Osteocyte (in vitro differentiated cells): ENCODE measurements around the gene GSG1L. TPM values are rescaled to one million over a fixed set of nuclear protein-coding genes. Genes with fewer than 3 reads are reported as not detected.

Experiments
- DNase-seq: peaks from one replicate; pipeline ENCODE4 v3.0.0; 2021; ENCODE audit warnings: mixed read lengths; ENCODE audit not compliant: unreplicated experiment; ENCODE audit errors: extremely low spot score
- H3K27ac Mint-ChIP-seq: one replicate; pipeline ENCODE4 v1.8.0; 2021; ENCODE audit warnings: mild to moderate bottlenecking, mixed read lengths; ENCODE audit not compliant: unreplicated experiment
- H3K27me3 Mint-ChIP-seq: one replicate; pipeline ENCODE4 v1.8.0; 2021; ENCODE audit warnings: mixed read lengths; ENCODE audit not compliant: unreplicated experiment
- H3K36me3 Mint-ChIP-seq: one replicate; pipeline ENCODE4 v1.8.0; 2021; ENCODE audit warnings: mixed read lengths; ENCODE audit not compliant: unreplicated experiment
- H3K4me1 Mint-ChIP-seq: one replicate; pipeline ENCODE4 v1.8.0; 2021; ENCODE audit warnings: mixed read lengths; ENCODE audit not compliant: unreplicated experiment
- H3K4me3 Mint-ChIP-seq: one replicate; pipeline ENCODE4 v1.8.0; 2021; ENCODE audit warnings: mild to moderate bottlenecking, moderate library complexity, mixed read lengths; ENCODE audit not compliant: unreplicated experiment
- H3K9me3 Mint-ChIP-seq: one replicate; pipeline ENCODE4 v1.8.0; 2021; ENCODE audit warnings: mixed read lengths; ENCODE audit not compliant: unreplicated experiment
- CTCF ChIP-seq: fragments of 200-600 bp; sonication (generic); IDR thresholded peaks from 2 replicates; pipeline ENCODE4 v1.5.0; 2021; ENCODE audit warnings: antibody characterized with exemption, mild to moderate bottlenecking, moderate library complexity
- total RNA-seq: library from RNA; stranded (reverse); gene quantifications from 2 replicates; pipeline ENCODE4 v1.2.1, GENCODE V29; 2021

Gene GSG1L
- total RNA-seq, 1 donor from 2014 or later, result not detected

- Mint-ChIP-seq H3K9me3 (no peaks in the 10 kb centered on the region), H3K27me3 (peaks cover 8% of the 10 kb centered on the region), H3K4me1 (no peaks in the 10 kb centered on the region), H3K4me3 (no peak overlapping the region), H3K36me3 (no peaks in the 10 kb centered on the region), H3K27ac (no peak overlapping the region)
- no peak for TF ChIP-seq CTCF
- no peak for DNase-seq
These were observed 10.3 kb upstream of the GSG1L start for GRCh38 chr16:28073836-28074235.

- no peak overlapping the region for H3K27ac Mint-ChIP-seq
- H3K27me3 Mint-ChIP-seq, result peaks cover 12% of the 10 kb centered on the region
- no peak for DNase-seq
- no peaks in the 10 kb centered on the region for H3K9me3 Mint-ChIP-seq
- peaks cover 6% of the 10 kb centered on the region for H3K4me1 Mint-ChIP-seq
- no peak overlapping the region for H3K4me3 Mint-ChIP-seq
- H3K36me3 Mint-ChIP-seq, result no peaks in the 10 kb centered on the region
- TF ChIP-seq CTCF, result no peak
These were observed 8.6 kb upstream of the GSG1L start for GRCh38 chr16:28072087-28072486.

- Mint-ChIP-seq H3K27me3 (peaks cover 25% of the 10 kb centered on the region), H3K4me3 (no peak overlapping the region)
These were observed 6.7 kb upstream of the GSG1L start for GRCh38 chr16:28069971-28070794.

GRCh38 chr16:28068976-28069375, 5.5 kb upstream of the GSG1L start:
- Mint-ChIP-seq H3K27ac (no peak overlapping the region), H3K4me1 (peaks cover 6% of the 10 kb centered on the region), H3K27me3 (peaks cover 36% of the 10 kb centered on the region), H3K4me3 (no peak overlapping the region), H3K9me3 (no peaks in the 10 kb centered on the region), H3K36me3 (no peaks in the 10 kb centered on the region)
- no peak for DNase-seq
- no peak for TF ChIP-seq CTCF

More at GRCh38 chr16:28069971-28070794, 6.7 kb upstream of the GSG1L start:
- H3K4me1 Mint-ChIP-seq, result peaks cover 6% of the 10 kb centered on the region
- no peak overlapping the region for H3K27ac Mint-ChIP-seq
- no peak for TF ChIP-seq CTCF
- no peaks in the 10 kb centered on the region for H3K9me3 Mint-ChIP-seq
- no peak for DNase-seq
- no peaks in the 10 kb centered on the region for H3K36me3 Mint-ChIP-seq

GRCh38 chr16:28067604-28068379, 4.3 kb upstream of the GSG1L start:
- Mint-ChIP-seq H3K4me3 (no peak overlapping the region), H3K27me3 (peaks cover 38% of the 10 kb centered on the region), H3K4me1 (peaks cover 6% of the 10 kb centered on the region), H3K27ac (no peak overlapping the region), H3K9me3 (no peaks in the 10 kb centered on the region), H3K36me3 (no peaks in the 10 kb centered on the region)
- TF ChIP-seq CTCF, result no peak
- no peak for DNase-seq
